ENCODE data around the gene KIF16B. TPM values are rescaled to one million over a fixed set of nuclear protein-coding genes. Genes with fewer than 3 reads are reported as not detected.

KIF16B gene
- total and polyA plus RNA-seq, 2 of the 13 experiments (the other 11 are each of a cell fraction or from before 2014, with no cell fraction given): 6.9 to 18.0 TPM

DNA sequence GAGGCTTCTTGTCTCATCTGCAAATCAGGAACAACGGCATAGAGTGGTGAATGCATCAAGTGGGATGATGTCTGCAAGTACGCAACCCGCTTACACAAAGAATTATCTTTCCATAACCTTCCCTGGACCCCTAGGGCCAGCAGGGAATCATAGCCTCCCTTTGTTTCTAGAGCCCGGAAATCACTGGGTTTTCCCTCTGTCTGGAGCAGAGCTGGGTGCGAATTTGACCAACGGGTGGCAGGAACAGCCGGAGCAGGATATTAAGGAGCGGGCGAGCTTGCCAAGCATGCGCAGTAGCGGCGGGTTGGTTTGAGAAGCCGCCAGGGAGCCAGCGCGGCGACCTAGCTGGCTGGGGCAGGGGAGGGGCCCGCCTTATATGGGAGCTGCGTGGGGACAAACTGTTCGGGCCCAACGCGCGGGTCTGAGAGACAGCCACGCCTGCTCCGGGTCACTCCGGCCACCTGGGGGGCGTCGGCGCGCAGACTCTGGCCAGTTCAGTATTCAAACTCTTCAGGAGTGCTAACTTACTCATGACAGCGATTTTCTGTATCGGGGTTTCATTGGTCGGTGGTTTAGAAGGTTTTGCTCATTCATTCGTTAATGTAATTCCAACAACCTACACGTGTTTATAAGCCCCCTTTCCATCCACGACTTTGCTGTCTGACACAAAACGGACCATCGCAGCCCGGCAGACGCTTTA lies 1.6 kb upstream of the KIF16B start (continued):
- TF ChIP-seq BCL6 (CRISPR knock-in tag; IDR thresholded peaks at IDR 0.05): peak; percentile 18; the same call in 1 of the 2 replicates
- TF ChIP-seq, protein P1, sequence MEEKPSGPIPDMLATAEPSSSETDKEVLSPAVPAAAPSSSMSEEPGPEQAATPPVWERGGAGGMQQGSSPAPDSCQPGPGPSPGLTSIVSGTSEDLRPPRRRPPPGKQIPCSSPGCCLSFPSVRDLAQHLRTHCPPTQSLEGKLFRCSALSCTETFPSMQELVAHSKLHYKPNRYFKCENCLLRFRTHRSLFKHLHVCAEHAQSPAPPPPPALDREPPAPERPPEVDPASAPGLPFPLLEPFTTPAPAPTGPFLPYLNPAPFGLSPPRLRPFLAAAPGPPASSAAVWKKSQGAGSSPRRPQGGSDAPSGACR (CRISPR knock-in tag; IDR thresholded peaks at IDR 0.05): no peak
- TF ChIP-seq, protein P2, sequence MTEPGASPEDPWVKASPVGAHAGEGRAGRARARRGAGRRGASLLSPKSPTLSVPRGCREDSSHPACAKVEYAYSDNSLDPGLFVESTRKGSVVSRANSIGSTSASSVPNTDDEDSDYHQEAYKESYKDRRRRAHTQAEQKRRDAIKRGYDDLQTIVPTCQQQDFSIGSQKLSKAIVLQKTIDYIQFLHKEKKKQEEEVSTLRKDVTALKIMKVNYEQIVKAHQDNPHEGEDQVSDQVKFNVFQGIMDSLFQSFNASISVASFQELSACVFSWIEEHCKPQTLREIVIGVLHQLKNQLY (CRISPR knock-in tag; IDR thresholded peaks at IDR 0.05): peak; percentile 55; the same call in 1 of the 2 replicates
- no peak for TF ChIP-seq LCORL (IDR thresholded peaks at IDR 0.05)
- peak; percentile 64 for TF ChIP-seq LCORL (CRISPR knock-in tag; IDR thresholded peaks at IDR 0.05)
- TF ChIP-seq GFI1 (CRISPR knock-in tag; IDR thresholded peaks at IDR 0.05; ENCODE audit: borderline replicate concordance): no peak
- TF ChIP-seq, protein P3, sequence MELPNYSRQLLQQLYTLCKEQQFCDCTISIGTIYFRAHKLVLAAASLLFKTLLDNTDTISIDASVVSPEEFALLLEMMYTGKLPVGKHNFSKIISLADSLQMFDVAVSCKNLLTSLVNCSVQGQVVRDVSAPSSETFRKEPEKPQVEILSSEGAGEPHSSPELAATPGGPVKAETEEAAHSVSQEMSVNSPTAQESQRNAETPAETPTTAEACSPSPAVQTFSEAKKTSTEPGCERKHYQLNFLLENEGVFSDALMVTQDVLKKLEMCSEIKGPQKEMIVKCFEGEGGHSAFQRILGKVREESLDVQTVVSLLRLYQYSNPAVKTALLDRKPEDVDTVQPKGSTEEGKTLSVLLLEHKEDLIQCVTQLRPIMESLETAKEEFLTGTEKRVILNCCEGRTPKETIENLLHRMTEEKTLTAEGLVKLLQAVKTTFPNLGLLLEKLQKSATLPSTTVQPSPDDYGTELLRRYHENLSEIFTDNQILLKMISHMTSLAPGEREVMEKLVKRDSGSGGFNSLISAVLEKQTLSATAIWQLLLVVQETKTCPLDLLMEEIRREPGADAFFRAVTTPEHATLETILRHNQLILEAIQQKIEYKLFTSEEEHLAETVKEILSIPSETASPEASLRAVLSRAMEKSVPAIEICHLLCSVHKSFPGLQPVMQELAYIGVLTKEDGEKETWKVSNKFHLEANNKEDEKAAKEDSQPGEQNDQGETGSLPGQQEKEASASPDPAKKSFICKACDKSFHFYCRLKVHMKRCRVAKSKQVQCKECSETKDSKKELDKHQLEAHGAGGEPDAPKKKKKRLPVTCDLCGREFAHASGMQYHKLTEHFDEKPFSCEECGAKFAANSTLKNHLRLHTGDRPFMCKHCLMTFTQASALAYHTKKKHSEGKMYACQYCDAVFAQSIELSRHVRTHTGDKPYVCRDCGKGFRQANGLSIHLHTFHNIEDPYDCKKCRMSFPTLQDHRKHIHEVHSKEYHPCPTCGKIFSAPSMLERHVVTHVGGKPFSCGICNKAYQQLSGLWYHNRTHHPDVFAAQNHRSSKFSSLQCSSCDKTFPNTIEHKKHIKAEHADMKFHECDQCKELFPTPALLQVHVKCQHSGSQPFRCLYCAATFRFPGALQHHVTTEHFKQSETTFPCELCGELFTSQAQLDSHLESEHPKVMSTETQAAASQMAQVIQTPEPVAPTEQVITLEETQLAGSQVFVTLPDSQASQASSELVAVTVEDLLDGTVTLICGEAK (IDR thresholded peaks at IDR 0.05): no peak
- TF ChIP-seq, protein P3 (CRISPR knock-in tag; IDR thresholded peaks at IDR 0.05): peak; percentile 44; the same call in 1 of the 2 replicates
- TF ChIP-seq, protein P4, sequence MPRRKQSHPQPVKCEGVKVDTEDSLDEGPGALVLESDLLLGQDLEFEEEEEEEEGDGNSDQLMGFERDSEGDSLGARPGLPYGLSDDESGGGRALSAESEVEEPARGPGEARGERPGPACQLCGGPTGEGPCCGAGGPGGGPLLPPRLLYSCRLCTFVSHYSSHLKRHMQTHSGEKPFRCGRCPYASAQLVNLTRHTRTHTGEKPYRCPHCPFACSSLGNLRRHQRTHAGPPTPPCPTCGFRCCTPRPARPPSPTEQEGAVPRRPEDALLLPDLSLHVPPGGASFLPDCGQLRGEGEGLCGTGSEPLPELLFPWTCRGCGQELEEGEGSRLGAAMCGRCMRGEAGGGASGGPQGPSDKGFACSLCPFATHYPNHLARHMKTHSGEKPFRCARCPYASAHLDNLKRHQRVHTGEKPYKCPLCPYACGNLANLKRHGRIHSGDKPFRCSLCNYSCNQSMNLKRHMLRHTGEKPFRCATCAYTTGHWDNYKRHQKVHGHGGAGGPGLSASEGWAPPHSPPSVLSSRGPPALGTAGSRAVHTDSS (CRISPR knock-in tag; conservative IDR thresholded peaks at IDR 0.05): no peak
- TF ChIP-seq HNF4G (IDR thresholded peaks at IDR 0.05; ENCODE audit: borderline replicate concordance, low read depth, low read length): no peak; the same call in 1 of the 2 replicates
- no peak for TF ChIP-seq HNF4G (CRISPR knock-in tag; IDR thresholded peaks at IDR 0.05; ENCODE audit: borderline replicate concordance, low read depth)
- no peak for TF ChIP-seq MTA3 (CRISPR knock-in tag; IDR thresholded peaks at IDR 0.05)
- TF ChIP-seq ZNF644 (CRISPR knock-in tag; IDR thresholded peaks at IDR 0.05; ENCODE audit: low read depth): no peak
- no peak for TF ChIP-seq MED8 (CRISPR knock-in tag; IDR thresholded peaks at IDR 0.05; ENCODE audit: insufficient replicate concordance)
- TF ChIP-seq, protein P5, sequence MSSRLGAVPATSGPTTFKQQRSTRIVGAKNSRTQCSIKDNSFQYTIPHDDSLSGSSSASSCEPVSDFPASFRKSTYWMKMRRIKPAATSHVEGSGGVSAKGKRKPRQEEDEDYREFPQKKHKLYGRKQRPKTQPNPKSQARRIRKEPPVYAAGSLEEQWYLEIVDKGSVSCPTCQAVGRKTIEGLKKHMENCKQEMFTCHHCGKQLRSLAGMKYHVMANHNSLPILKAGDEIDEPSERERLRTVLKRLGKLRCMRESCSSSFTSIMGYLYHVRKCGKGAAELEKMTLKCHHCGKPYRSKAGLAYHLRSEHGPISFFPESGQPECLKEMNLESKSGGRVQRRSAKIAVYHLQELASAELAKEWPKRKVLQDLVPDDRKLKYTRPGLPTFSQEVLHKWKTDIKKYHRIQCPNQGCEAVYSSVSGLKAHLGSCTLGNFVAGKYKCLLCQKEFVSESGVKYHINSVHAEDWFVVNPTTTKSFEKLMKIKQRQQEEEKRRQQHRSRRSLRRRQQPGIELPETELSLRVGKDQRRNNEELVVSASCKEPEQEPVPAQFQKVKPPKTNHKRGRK (CRISPR knock-in tag; IDR thresholded peaks at IDR 0.05): no peak
- peak; percentile 7; the same call in 1 of the 2 replicates for TF ChIP-seq HCFC1 (IDR thresholded peaks at IDR 0.05; ENCODE audit: low read depth, low read length)
- TF ChIP-seq ZNF792 (CRISPR knock-in tag; IDR thresholded peaks at IDR 0.05): no peak; the same call in 1 of the 2 replicates
